Measurements from ENCODE around the gene NEMF. TPM values are rescaled to one million over a fixed set of nuclear protein-coding genes. Genes with fewer than 3 reads are reported as not detected.
A peak's percentile ranks its signal among the peaks of the same experiment; 100 is the strongest.

Gene NEMF
- total RNA-seq, 1 donor from 2014 or later: 61.5 TPM

- Histone ChIP-seq H3K4me2 (ENCODE audit: low read length) (peak overlapping the region; percentile 94), H3K36me3 (ENCODE audit: insufficient read depth, low read length) (peaks cover 13% of the 10 kb centered on the region), H3K27ac (ENCODE audit: low read depth, low read length) (peak overlapping the region; percentile 98), H4K20me1 (ENCODE audit: insufficient read depth, low read length) (peaks cover 41% of the 10 kb centered on the region), H3K9ac (ENCODE audit: low read length) (peak overlapping the region; percentile 98), H3K27me3 (ENCODE audit: insufficient read depth, low read length) (no peaks in the 10 kb centered on the region), H3K4me3 (ENCODE audit: insufficient read depth, low read depth, low read length) (peak overlapping the region; percentile 96), H3K4me1 (ENCODE audit: insufficient read depth, low read length) (peaks cover 16% of the 10 kb centered on the region), H2AFZ (ENCODE audit: low read depth, low read length) (no peak overlapping the region), H3K9me3 (ENCODE audit: insufficient read depth, low read depth, low read length) (no peaks in the 10 kb centered on the region), H3K79me2 (ENCODE audit: insufficient read depth, low read length) (peaks cover 61% of the 10 kb centered on the region)
- H3K27me3 Mint-ChIP-seq (ENCODE audit: low read depth, unreplicated experiment): no peaks in the 10 kb centered on the region
- H3K27ac Mint-ChIP-seq (ENCODE audit: unreplicated experiment): peak overlapping the region; percentile 96
- peaks cover 21% of the 10 kb centered on the region for H3K4me1 Mint-ChIP-seq (ENCODE audit: low read depth, unreplicated experiment)
- DNase-seq (ENCODE audit: low read depth) (no peak), FAIRE-seq (no peak)
- H3K36me3 Mint-ChIP-seq (ENCODE audit: low read depth, unreplicated experiment): peaks cover 11% of the 10 kb centered on the region
- peak overlapping the region; percentile 97 for H3K4me3 Mint-ChIP-seq (ENCODE audit: unreplicated experiment)
- no peaks in the 10 kb centered on the region for H3K9me3 Mint-ChIP-seq (ENCODE audit: unreplicated experiment)
- TF ChIP-seq CTCF (IDR thresholded peaks at IDR 0.05; ENCODE audit: insufficient read depth, low read depth, low read length): no peak
- TF ChIP-seq EZH2 (IDR thresholded peaks at IDR 0.05; ENCODE audit: insufficient read depth, low read length): no peak
Measured at GRCh38 chr14:49893309-49894213, 41.0 kb upstream of the NEMF start.

- peak within 1 kb of the TSS; percentile 94 for H3K4me2 ChIP-seq (ENCODE audit: low read length)
- Mint-ChIP-seq H3K4me3 (ENCODE audit: unreplicated experiment) (peak within 1 kb of the TSS; percentile 97), H3K27ac (ENCODE audit: unreplicated experiment) (peak within 1 kb of the TSS; percentile 100), H3K36me3 (ENCODE audit: low read depth, unreplicated experiment) (peaks cover 11% of the 10 kb centered on the region), H3K9me3 (ENCODE audit: unreplicated experiment) (no peaks in the 10 kb centered on the region), H3K4me1 (ENCODE audit: low read depth, unreplicated experiment) (peaks cover 15% of the 10 kb centered on the region), H3K27me3 (ENCODE audit: low read depth, unreplicated experiment) (no peaks in the 10 kb centered on the region)
- FAIRE-seq (no peak), DNase-seq (ENCODE audit: low read depth) (peak; percentile 92)
- peak within 1 kb of the TSS; percentile 98 for H3K9ac ChIP-seq (ENCODE audit: low read length)
- peaks cover 13% of the 10 kb centered on the region for H3K36me3 ChIP-seq (ENCODE audit: insufficient read depth, low read length)
- no peaks in the 10 kb centered on the region for H3K27me3 ChIP-seq (ENCODE audit: insufficient read depth, low read length)
- H3K4me1 ChIP-seq (ENCODE audit: insufficient read depth, low read length): peaks cover 13% of the 10 kb centered on the region
- H2AFZ ChIP-seq (ENCODE audit: low read depth, low read length): peak within 1 kb of the TSS; percentile 95
- no peak for TF ChIP-seq CTCF (IDR thresholded peaks at IDR 0.05; ENCODE audit: insufficient read depth, low read depth, low read length)
- TF ChIP-seq EZH2 (IDR thresholded peaks at IDR 0.05; ENCODE audit: insufficient read depth, low read length): no peak
- peaks cover 36% of the 10 kb centered on the region for H4K20me1 ChIP-seq (ENCODE audit: insufficient read depth, low read length)
- no peaks in the 10 kb centered on the region for H3K9me3 ChIP-seq (ENCODE audit: insufficient read depth, low read depth, low read length)
- peak within 1 kb of the TSS; percentile 96 for H3K4me3 ChIP-seq (ENCODE audit: insufficient read depth, low read depth, low read length)
- H3K79me2 ChIP-seq (ENCODE audit: insufficient read depth, low read length): peaks cover 53% of the 10 kb centered on the region
- H3K27ac ChIP-seq (ENCODE audit: low read depth, low read length): peak within 1 kb of the TSS; percentile 98
Measured at GRCh38 chr14:49892636-49893308, 40.2 kb upstream of the NEMF start, which contains the start of gene ARF6. ARF6 (plus strand) TSS chr14:49893082; CDS start chr14:49893737, 655 bp downstream.
